WTC11 (cell line): Measurements from ENCODE around the gene DRG2. TPM values are rescaled to one million over a fixed set of nuclear protein-coding genes. Genes with fewer than 3 reads are reported as not detected.

Experiments
- ATAC-seq: fragments of 200-7000 bp; cut with Tn5 transposase; 2 replicates; pipeline ENCODE4 v1.10.0; 2021; ENCODE audit warnings: mild to moderate bottlenecking, moderate library complexity
- CTCF ChIA-PET: fragments of 300-600 bp; sonication (Branson Sonifier 250); formaldehyde crosslinking; loops from one replicate; lab custom pipeline; 2021; ENCODE audit warnings: antibody characterized with exemption; lab: Charles Lee
- POLR2A ChIA-PET: fragments of 350-600 bp; sonication (Branson Sonifier 250); formaldehyde crosslinking; loops from one replicate; lab custom pipeline; 2021; ENCODE audit warnings: antibody characterized with exemption; lab: Charles Lee
- DNase-seq: peaks from one replicate; pipeline ENCODE4 v3.0.0; 2021; ENCODE audit warnings: low spot score
- H3K27ac Mint-ChIP-seq: 2 replicates; pipeline ENCODE4 v1.8.0; 2021; ENCODE audit warnings: mixed read lengths
- H3K27me3 Mint-ChIP-seq: 2 replicates; pipeline ENCODE4 v1.8.0; 2021; ENCODE audit warnings: low read depth, mild to moderate bottlenecking, moderate library complexity, mixed read lengths
- H3K36me3 Mint-ChIP-seq: 2 replicates; pipeline ENCODE4 v1.8.0; 2021; ENCODE audit warnings: mixed read lengths
- H3K4me1 Mint-ChIP-seq: 2 replicates; pipeline ENCODE4 v1.8.0; 2022; ENCODE audit warnings: mixed read lengths
- H3K4me3 Mint-ChIP-seq: 2 replicates; pipeline ENCODE4 v1.8.0; 2021; ENCODE audit warnings: mild to moderate bottlenecking, moderate library complexity, mixed read lengths
- H3K9me3 Mint-ChIP-seq: 2 replicates; pipeline ENCODE4 v1.8.0; 2021; ENCODE audit warnings: mixed read lengths
- AR ChIP-seq: fragments of 250-450 bp; sonication (Bioruptor Pico); IDR thresholded peaks from 2 replicates; pipeline ENCODE4 v1.9.0; 2021; ENCODE audit warnings: mild to moderate bottlenecking
- ATF3 ChIP-seq: sonication (generic); formaldehyde crosslinking; conservative IDR thresholded peaks from 2 replicates; pipeline ENCODE4 v1.8.1; 2022; ENCODE audit warnings: mild to moderate bottlenecking, missing genetic modification reagents
- ATF6 ChIP-seq: sonication (generic); formaldehyde crosslinking; IDR thresholded peaks from 2 replicates; pipeline ENCODE4 v1.8.1; 2023; ENCODE audit warnings: mild to moderate bottlenecking, missing genetic modification reagents
- CDX4 ChIP-seq: fragments of 250-450 bp; sonication (Bioruptor Pico); IDR thresholded peaks from 2 replicates; pipeline ENCODE4 v1.9.0; 2021; ENCODE audit warnings: moderate library complexity, mild to moderate bottlenecking, inconsistent platforms, borderline replicate concordance
- CTCF ChIP-seq: fragments of 200-600 bp; IDR thresholded peaks from 2 replicates; pipeline ENCODE4 v1.8.0; 2022; ENCODE audit warnings: antibody characterized with exemption
- ERG ChIP-seq: fragments of 250-450 bp; sonication (Bioruptor Pico); IDR thresholded peaks from 2 replicates; pipeline ENCODE4 v1.8.0; 2021; ENCODE audit warnings: mild to moderate bottlenecking
- ESRRA ChIP-seq: sonication (generic); formaldehyde crosslinking; IDR thresholded peaks from 2 replicates; pipeline ENCODE4 v1.8.1; 2022; ENCODE audit warnings: mild to moderate bottlenecking, missing genetic modification reagents, borderline replicate concordance
- ETV6 ChIP-seq: sonication (generic); formaldehyde crosslinking; IDR thresholded peaks from 2 replicates; pipeline ENCODE4 v1.8.1; 2022; ENCODE audit warnings: mild to moderate bottlenecking, missing genetic modification reagents
- GTF2I ChIP-seq: fragments of 250-450 bp; sonication (Bioruptor Pico); conservative IDR thresholded peaks from 2 replicates; pipeline ENCODE4 v1.4.0; 2021; ENCODE audit warnings: mild to moderate bottlenecking
- IRF2 ChIP-seq: sonication (generic); formaldehyde crosslinking; IDR thresholded peaks from 2 replicates; pipeline ENCODE4 v1.8.0; 2022; ENCODE audit warnings: low read depth, missing genetic modification reagents, borderline replicate concordance
- SMAD3 ChIP-seq: sonication (generic); formaldehyde crosslinking; IDR thresholded peaks from 2 replicates; pipeline ENCODE4 v1.8.0; 2022; ENCODE audit warnings: missing genetic modification reagents, mild to moderate bottlenecking, borderline replicate concordance
- TCF7 ChIP-seq: sonication (generic); formaldehyde crosslinking; IDR thresholded peaks from 2 replicates; pipeline ENCODE4 v1.8.0; 2022; ENCODE audit warnings: mild to moderate bottlenecking, low read depth, missing genetic modification reagents, moderate library complexity
- ZNF219 ChIP-seq: sonication (generic); formaldehyde crosslinking; IDR thresholded peaks from 2 replicates; pipeline ENCODE4 v1.8.0; 2023; ENCODE audit warnings: missing genetic modification reagents, mild to moderate bottlenecking, borderline replicate concordance
- ZNF416 ChIP-seq: fragments of 250-450 bp; sonication (Bioruptor Pico); IDR thresholded peaks from 2 replicates; pipeline ENCODE4 v1.9.0; 2021; ENCODE audit warnings: mild to moderate bottlenecking, inconsistent platforms
- ZNF423 ChIP-seq: fragments of 250-450 bp; sonication (Bioruptor Pico); IDR thresholded peaks from 2 replicates; pipeline ENCODE4 v2.1.2; 2022; ENCODE audit warnings: mild to moderate bottlenecking, moderate library complexity
- ZNF532 ChIP-seq: fragments of 250-450 bp; sonication (Bioruptor Pico); IDR thresholded peaks from 2 replicates; pipeline ENCODE4 v1.9.0; 2021; ENCODE audit warnings: mild to moderate bottlenecking, borderline replicate concordance
- total RNA-seq: library from RNA; stranded (reverse); gene quantifications from 3 replicates; pipeline ENCODE4 v1.2.3, GENCODE V29; 2021

DRG2 gene
- total RNA-seq, 1 experiment from 2014 or later = 41.4 TPM

GRCh38 chr17:18045691-18046350, 41.9 kb upstream of the DRG2 start (continued):
- no peak for TF ChIP-seq ERG (CRISPR knock-in tag)
- TF ChIP-seq ESRRA (CRISPR knock-in tag) = no peak
- no peak for TF ChIP-seq CTCF
- TF ChIP-seq SMAD3 (CRISPR knock-in tag) = no peak
- no peak for TF ChIP-seq ATF3 (CRISPR knock-in tag)
- TF ChIP-seq, all 79 proteins: peak for 0

- ATAC-seq = no peak
- CTCF ChIA-PET = no interaction called here
- Mint-ChIP-seq H3K27ac (no peak overlapping the region), H3K4me3 (no peak overlapping the region), H3K9me3 (no peaks in the 10 kb centered on the region), H3K36me3 (peaks cover 49% of the 10 kb centered on the region), H3K4me1 (no peaks in the 10 kb centered on the region), H3K27me3 (no peaks in the 10 kb centered on the region)
- POLR2A ChIA-PET = no interaction called here
- DNase-seq = no peak
- TF ChIP-seq ATF3 (CRISPR knock-in tag) = no peak
- no peak for TF ChIP-seq ERG (CRISPR knock-in tag)
- no peak for TF ChIP-seq ZNF532 (CRISPR knock-in tag)
- TF ChIP-seq ZNF416 (CRISPR knock-in tag) = no peak
- TF ChIP-seq ESRRA (CRISPR knock-in tag) = no peak
- TF ChIP-seq CDX4 (CRISPR knock-in tag) = no peak
Observed at GRCh38 chr17:18055597-18055996, 32.2 kb upstream of the DRG2 start.

- Mint-ChIP-seq H3K4me1 (no peaks in the 10 kb centered on the region), H3K4me3 (no peak overlapping the region), H3K9me3 (no peaks in the 10 kb centered on the region), H3K27me3 (no peaks in the 10 kb centered on the region), H3K27ac (no peak overlapping the region), H3K36me3 (peaks cover 49% of the 10 kb centered on the region)
- ATAC-seq = no peak
- ChIA-PET POLR2A (no interaction called here), CTCF (no interaction called here)
- no peak for DNase-seq
- TF ChIP-seq ZNF423 (CRISPR knock-in tag) (no peak), ATF6 (no peak), AR (CRISPR knock-in tag) (no peak), IRF2 (CRISPR knock-in tag) (no peak), TCF7 (CRISPR knock-in tag) (no peak), GTF2I (no peak), ETV6 (no peak), ZNF219 (CRISPR knock-in tag) (no peak)
Observed at GRCh38 chr17:18056214-18056613, 31.5 kb upstream of the DRG2 start.
